GM18526 (cell line): ENCODE measurements around the gene FBXO34.

ENCODE experiments used
- POLR2A ChIP-seq: IDR thresholded peaks from 3 replicates; pipeline ENCODE4 v1.6.1; 2011; ENCODE audit not compliant: insufficient read length; ENCODE audit errors: extremely low read depth

The FBXO34 gene

GRCh38 chr14:55297611-55298499 is 26.6 kb downstream of the FBXO34 start:
- TF ChIP-seq POLR2A: no peak

GRCh38 chr14:55298500-55298822 is 27.2 kb downstream of the FBXO34 start:
- TF ChIP-seq POLR2A: no peak

- no peak for TF ChIP-seq POLR2A
These were observed 30.4 kb downstream of the FBXO34 start for GRCh38 chr14:55301437-55302121.

- no peak for TF ChIP-seq POLR2A
These were observed 31.3 kb downstream of the FBXO34 start for GRCh38 chr14:55302367-55303124.

- TF ChIP-seq POLR2A: no peak
These were observed 31.9 kb downstream of the FBXO34 start for GRCh38 chr14:55303125-55303499.

DNA sequence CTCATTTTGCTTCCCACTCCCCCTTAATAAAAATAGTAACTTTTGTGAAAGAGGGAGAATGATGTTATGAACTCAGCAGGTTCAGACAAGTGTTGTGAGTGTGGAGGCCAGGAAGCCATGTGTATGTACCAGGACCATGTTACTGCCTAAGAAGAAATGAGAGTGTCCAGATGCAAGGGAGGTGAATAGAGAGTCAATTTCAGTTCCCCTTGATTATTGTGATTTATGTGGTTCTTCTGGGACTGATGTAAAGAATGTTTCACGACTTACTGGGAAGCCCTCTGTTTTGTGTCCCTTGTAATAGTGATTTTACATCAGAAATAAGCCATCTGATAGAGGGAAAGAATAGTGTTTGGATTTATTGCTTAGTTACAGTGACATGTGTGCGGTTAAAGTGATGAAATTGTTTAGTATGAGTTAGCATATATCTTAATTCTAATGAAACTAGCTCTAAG is 32.5 kb downstream of the FBXO34 start:
- no peak for TF ChIP-seq POLR2A

- TF ChIP-seq POLR2A: no peak
These were observed 35.8 kb downstream of the FBXO34 start for GRCh38 chr14:55306938-55307589.

DNA sequence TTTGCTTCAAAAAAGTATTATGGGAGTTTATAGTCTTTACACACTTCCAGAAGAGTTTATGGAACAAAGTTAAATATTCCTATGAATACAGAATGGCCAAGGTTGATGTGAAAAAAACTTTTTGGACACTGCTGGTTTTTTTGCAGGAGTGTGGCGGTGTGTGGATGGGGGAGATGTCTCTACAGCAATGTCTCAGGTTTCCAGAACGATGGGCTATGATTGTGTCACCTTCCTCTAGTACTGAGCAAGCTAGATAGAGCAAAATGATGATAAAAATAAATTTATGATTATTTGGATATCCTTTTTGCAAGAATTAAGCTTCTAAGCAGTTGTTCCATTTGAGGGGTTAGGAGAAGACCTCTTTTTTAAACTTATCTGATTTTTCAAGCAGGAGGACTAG is 37.9 kb downstream of the FBXO34 start:
- TF ChIP-seq POLR2A: no peak

GRCh38 chr14:55309761-55310365 is 38.6 kb downstream of the FBXO34 start:
- no peak for TF ChIP-seq POLR2A

DNA sequence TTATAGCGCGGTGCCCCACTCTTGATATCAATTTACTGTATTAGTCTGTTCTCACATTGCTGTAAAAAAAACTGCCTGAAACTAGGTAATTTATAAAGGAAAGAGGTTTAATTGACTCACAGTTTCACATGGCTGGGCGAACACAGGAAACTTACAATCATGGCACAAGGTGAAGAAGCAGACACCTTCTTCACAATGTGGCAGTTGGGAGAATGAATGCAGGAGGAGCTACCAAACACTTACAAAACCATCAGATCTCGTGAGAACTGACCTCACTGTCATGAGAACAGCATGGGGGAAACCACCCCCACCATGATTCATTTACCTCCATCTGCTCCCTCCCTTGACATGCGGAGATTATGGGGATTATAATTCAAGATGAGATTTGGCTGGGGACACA is 42.3 kb downstream of the FBXO34 start:
- TF ChIP-seq POLR2A: no peak

DNA sequence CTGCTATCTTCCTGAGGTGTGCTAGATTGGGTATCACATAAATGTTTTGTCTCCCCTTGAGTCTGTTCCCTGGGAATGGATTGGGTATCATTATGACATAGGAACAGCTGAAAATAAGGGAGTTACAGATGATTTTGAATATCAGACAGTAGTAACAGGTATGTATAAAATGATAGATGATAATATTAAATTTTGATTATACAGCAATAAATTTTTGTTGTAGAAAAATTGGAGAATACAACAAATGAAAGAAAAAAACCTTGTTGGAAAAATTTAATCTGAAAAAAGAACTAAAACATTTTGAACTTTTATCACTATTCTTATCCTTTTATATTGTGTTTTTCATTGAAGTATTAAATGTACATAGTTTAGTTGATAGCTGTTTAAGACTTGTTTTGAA is 43.2 kb downstream of the FBXO34 start:
- no peak for TF ChIP-seq POLR2A

DNA sequence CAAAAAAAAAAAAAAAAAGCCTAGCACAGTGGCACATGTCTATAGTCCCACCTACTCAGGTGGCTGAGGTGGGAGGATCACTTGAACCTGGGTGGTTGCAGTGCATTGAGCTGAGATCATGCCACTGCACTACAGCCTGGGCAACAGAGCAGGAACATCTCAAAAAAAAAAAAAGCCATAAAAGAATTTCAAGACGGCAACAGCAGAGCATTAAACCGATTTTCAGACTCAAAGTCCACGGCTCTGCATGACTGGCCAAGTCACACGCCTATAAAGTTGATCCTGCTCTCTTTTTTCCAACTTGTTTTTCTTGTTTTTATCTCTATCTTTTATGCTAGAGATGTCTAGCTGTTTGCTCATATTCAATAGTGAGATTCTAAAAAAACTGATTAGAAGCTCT is 45.3 kb downstream of the FBXO34 start:
- TF ChIP-seq POLR2A: no peak

- TF ChIP-seq POLR2A: no peak
These were observed 46.5 kb downstream of the FBXO34 start for GRCh38 chr14:55317542-55318306.

GRCh38 chr14:55318694-55319093 is 47.5 kb downstream of the FBXO34 start:
- TF ChIP-seq POLR2A: no peak

GRCh38 chr14:55323910-55324309 is 52.7 kb downstream of the FBXO34 start:
- TF ChIP-seq POLR2A: no peak

- TF ChIP-seq POLR2A: no peak
These were observed 53.6 kb downstream of the FBXO34 start for GRCh38 chr14:55324812-55325211.
